ENCODE results near the gene KRT82.

Gene KRT82

GRCh38 chr12:52379536-52379935 is 26.6 kb downstream of the KRT82 start:
- Histone ChIP-seq H3K36me3 (ENCODE audit: control insufficient read depth, insufficient read depth, low read length, severe bottlenecking) (no peaks in the 10 kb centered on the region), H3K4me1 (ENCODE audit: control insufficient read depth, insufficient read depth, low read length) (no peaks in the 10 kb centered on the region), H3K9me3 (ENCODE audit: control insufficient read depth, low read length) (no peaks in the 10 kb centered on the region), H3K9ac (ENCODE audit: low read length) (no peak overlapping the region), H3K4me3 (ENCODE audit: low read length) (no peak overlapping the region), H3K27me3 (replicated peaks; ENCODE audit: control insufficient read depth, insufficient read depth, low read length) (peaks cover 67% of the 10 kb centered on the region)
- DNase-seq (ENCODE audit: low read depth) = no peak

GRCh38 chr12:52378091-52378490 is 28.0 kb downstream of the KRT82 start:
- no peaks in the 10 kb centered on the region for H3K9me3 ChIP-seq (ENCODE audit: control insufficient read depth, low read length)

GRCh38 chr12:52377266-52377665 is 28.9 kb downstream of the KRT82 start:
- no peak for DNase-seq (ENCODE audit: low read depth)
- Histone ChIP-seq H3K27me3 (replicated peaks; ENCODE audit: control insufficient read depth, insufficient read depth, low read length) (peaks cover 45% of the 10 kb centered on the region), H3K9me3 (ENCODE audit: control insufficient read depth, low read length) (no peaks in the 10 kb centered on the region), H3K36me3 (ENCODE audit: control insufficient read depth, insufficient read depth, low read length, severe bottlenecking) (no peaks in the 10 kb centered on the region), H3K9ac (ENCODE audit: low read length) (no peak overlapping the region), H3K4me3 (ENCODE audit: low read length) (no peak overlapping the region), H3K4me1 (ENCODE audit: control insufficient read depth, insufficient read depth, low read length) (peaks cover 2% of the 10 kb centered on the region)

More at GRCh38 chr12:52378091-52378490, 28.0 kb downstream of the KRT82 start:
- no peak for DNase-seq (ENCODE audit: low read depth)
- Histone ChIP-seq H3K4me1 (ENCODE audit: control insufficient read depth, insufficient read depth, low read length) (no peaks in the 10 kb centered on the region), H3K27me3 (replicated peaks; ENCODE audit: control insufficient read depth, insufficient read depth, low read length) (peaks cover 53% of the 10 kb centered on the region), H3K9ac (ENCODE audit: low read length) (no peak overlapping the region), H3K4me3 (ENCODE audit: low read length) (no peak overlapping the region), H3K36me3 (ENCODE audit: control insufficient read depth, insufficient read depth, low read length, severe bottlenecking) (no peaks in the 10 kb centered on the region)

GRCh38 chr12:52372216-52373154 is 33.6 kb downstream of the KRT82 start:
- no peaks in the 10 kb centered on the region for H3K9me3 ChIP-seq (ENCODE audit: control insufficient read depth, low read length)
- peaks cover 17% of the 10 kb centered on the region for H3K4me1 ChIP-seq (ENCODE audit: control insufficient read depth, insufficient read depth, low read length)
- H3K4me3 ChIP-seq (ENCODE audit: low read length) = peak overlapping the region; percentile 23
- peak overlapping the region; percentile 67 for H3K9ac ChIP-seq (ENCODE audit: low read length)
- H3K27me3 ChIP-seq (replicated peaks; ENCODE audit: control insufficient read depth, insufficient read depth, low read length) = peaks cover 31% of the 10 kb centered on the region
- H3K36me3 ChIP-seq (ENCODE audit: control insufficient read depth, insufficient read depth, low read length, severe bottlenecking) = no peaks in the 10 kb centered on the region
- DNase-seq (ENCODE audit: low read depth) = peak; percentile 95

GRCh38 chr12:52371716-52372115 is 34.4 kb downstream of the KRT82 start:
- Histone ChIP-seq H3K4me1 (ENCODE audit: control insufficient read depth, insufficient read depth, low read length) (peaks cover 17% of the 10 kb centered on the region), H3K9me3 (ENCODE audit: control insufficient read depth, low read length) (no peaks in the 10 kb centered on the region), H3K9ac (ENCODE audit: low read length) (peak overlapping the region; percentile 67), H3K4me3 (ENCODE audit: low read length) (peak overlapping the region; percentile 23), H3K27me3 (replicated peaks; ENCODE audit: control insufficient read depth, insufficient read depth, low read length) (peaks cover 27% of the 10 kb centered on the region), H3K36me3 (ENCODE audit: control insufficient read depth, insufficient read depth, low read length, severe bottlenecking) (no peaks in the 10 kb centered on the region)
- DNase-seq (ENCODE audit: low read depth) = no peak

- Histone ChIP-seq H3K4me1 (ENCODE audit: control insufficient read depth, insufficient read depth, low read length) (peaks cover 17% of the 10 kb centered on the region), H3K9ac (ENCODE audit: low read length) (peak overlapping the region; percentile 67), H3K27me3 (replicated peaks; ENCODE audit: control insufficient read depth, insufficient read depth, low read length) (peaks cover 27% of the 10 kb centered on the region), H3K36me3 (ENCODE audit: control insufficient read depth, insufficient read depth, low read length, severe bottlenecking) (no peaks in the 10 kb centered on the region), H3K4me3 (ENCODE audit: low read length) (peak overlapping the region; percentile 4), H3K9me3 (ENCODE audit: control insufficient read depth, low read length) (no peaks in the 10 kb centered on the region)
- peak; percentile 86 for DNase-seq (ENCODE audit: low read depth)
Measured at GRCh38 chr12:52370926-52371608, 35.1 kb downstream of the KRT82 start.

GRCh38 chr12:52369809-52370208 is 36.3 kb downstream of the KRT82 start:
- Histone ChIP-seq H3K9ac (ENCODE audit: low read length) (no peak overlapping the region), H3K36me3 (ENCODE audit: control insufficient read depth, insufficient read depth, low read length, severe bottlenecking) (no peaks in the 10 kb centered on the region), H3K27me3 (replicated peaks; ENCODE audit: control insufficient read depth, insufficient read depth, low read length) (peaks cover 29% of the 10 kb centered on the region), H3K4me1 (ENCODE audit: control insufficient read depth, insufficient read depth, low read length) (peaks cover 17% of the 10 kb centered on the region), H3K4me3 (ENCODE audit: low read length) (no peak overlapping the region), H3K9me3 (ENCODE audit: control insufficient read depth, low read length) (no peaks in the 10 kb centered on the region)
- no peak for DNase-seq (ENCODE audit: low read depth)

- no peak overlapping the region for H3K4me3 ChIP-seq (ENCODE audit: low read length)
- no peaks in the 10 kb centered on the region for H3K36me3 ChIP-seq (ENCODE audit: control insufficient read depth, insufficient read depth, low read length, severe bottlenecking)
- peaks cover 17% of the 10 kb centered on the region for H3K4me1 ChIP-seq (ENCODE audit: control insufficient read depth, insufficient read depth, low read length)
Measured at GRCh38 chr12:52369211-52369610, 36.9 kb downstream of the KRT82 start.

GRCh38 chr12:52368508-52368907 is 37.6 kb downstream of the KRT82 start:
- peaks cover 36% of the 10 kb centered on the region for H3K27me3 ChIP-seq (replicated peaks; ENCODE audit: control insufficient read depth, insufficient read depth, low read length)
- H3K36me3 ChIP-seq (ENCODE audit: control insufficient read depth, insufficient read depth, low read length, severe bottlenecking) = no peaks in the 10 kb centered on the region
- H3K4me3 ChIP-seq (ENCODE audit: low read length) = no peak overlapping the region
- peaks cover 17% of the 10 kb centered on the region for H3K4me1 ChIP-seq (ENCODE audit: control insufficient read depth, insufficient read depth, low read length)
- H3K9me3 ChIP-seq (ENCODE audit: control insufficient read depth, low read length) = no peaks in the 10 kb centered on the region
- H3K9ac ChIP-seq (ENCODE audit: low read length) = no peak overlapping the region
- no peak for DNase-seq (ENCODE audit: low read depth)

More at GRCh38 chr12:52369211-52369610, 36.9 kb downstream of the KRT82 start:
- Histone ChIP-seq H3K9me3 (ENCODE audit: control insufficient read depth, low read length) (no peaks in the 10 kb centered on the region), H3K9ac (ENCODE audit: low read length) (no peak overlapping the region), H3K27me3 (replicated peaks; ENCODE audit: control insufficient read depth, insufficient read depth, low read length) (peaks cover 29% of the 10 kb centered on the region)
- no peak for DNase-seq (ENCODE audit: low read depth)

- H3K27me3 ChIP-seq (replicated peaks; ENCODE audit: control insufficient read depth, insufficient read depth, low read length) = peaks cover 42% of the 10 kb centered on the region
- H3K9me3 ChIP-seq (ENCODE audit: control insufficient read depth, low read length) = no peaks in the 10 kb centered on the region
- DNase-seq (ENCODE audit: low read depth) = no peak
- peaks cover 17% of the 10 kb centered on the region for H3K4me1 ChIP-seq (ENCODE audit: control insufficient read depth, insufficient read depth, low read length)
- no peak overlapping the region for H3K4me3 ChIP-seq (ENCODE audit: low read length)
- no peak overlapping the region for H3K9ac ChIP-seq (ENCODE audit: low read length)
- no peaks in the 10 kb centered on the region for H3K36me3 ChIP-seq (ENCODE audit: control insufficient read depth, insufficient read depth, low read length, severe bottlenecking)
Measured at GRCh38 chr12:52367876-52368275, 38.3 kb downstream of the KRT82 start.

GRCh38 chr12:52366738-52367485 is 39.2 kb downstream of the KRT82 start, which contains the start of gene KRT85:
TSS of gene KRT85 (minus strand) at chr12:52367481. CDS start at chr12:52367405, 76 bp downstream.
- H3K4me3 ChIP-seq (ENCODE audit: low read length) = no peak within 1 kb of the TSS
- H3K27me3 ChIP-seq (replicated peaks; ENCODE audit: control insufficient read depth, insufficient read depth, low read length) = peaks cover 42% of the 10 kb centered on the region
- DNase-seq (ENCODE audit: low read depth) = no peak
- no peak within 1 kb of the TSS for H3K9ac ChIP-seq (ENCODE audit: low read length)
- H3K4me1 ChIP-seq (ENCODE audit: control insufficient read depth, insufficient read depth, low read length) = peaks cover 11% of the 10 kb centered on the region
- H3K36me3 ChIP-seq (ENCODE audit: control insufficient read depth, insufficient read depth, low read length, severe bottlenecking) = no peaks in the 10 kb centered on the region
- H3K9me3 ChIP-seq (ENCODE audit: control insufficient read depth, low read length) = no peaks in the 10 kb centered on the region

Data from adipocyte (in vitro differentiated cells).